Lung microvascular endothelial cell (primary cell): Measurements from ENCODE around the gene PER1. TPM values are rescaled to one million over a fixed set of nuclear protein-coding genes. Genes with fewer than 3 reads are reported as not detected.

Source experiments
- DNase-seq, 2 donors: peaks; one replicate each; pipeline versions ENCODE4 v3.0.0 to v3.0.0-alpha.2; 2010; ENCODE audit warnings: low read depth in 2 of 2
- total RNA-seq: library from RNA; depleted of rRNA; stranded (reverse); fragments of >200 nt; gene quantifications from 2 replicates; pipeline ENCODE4 v1.2.1, GENCODE V29; 2014

Gene PER1
- total RNA-seq, 1 donor from 2014 or later = 10.7 TPM

GRCh38 chr17:8154608-8155155, 2.5 kb upstream of the PER1 start:
- DNase-seq = no peak

DNA sequence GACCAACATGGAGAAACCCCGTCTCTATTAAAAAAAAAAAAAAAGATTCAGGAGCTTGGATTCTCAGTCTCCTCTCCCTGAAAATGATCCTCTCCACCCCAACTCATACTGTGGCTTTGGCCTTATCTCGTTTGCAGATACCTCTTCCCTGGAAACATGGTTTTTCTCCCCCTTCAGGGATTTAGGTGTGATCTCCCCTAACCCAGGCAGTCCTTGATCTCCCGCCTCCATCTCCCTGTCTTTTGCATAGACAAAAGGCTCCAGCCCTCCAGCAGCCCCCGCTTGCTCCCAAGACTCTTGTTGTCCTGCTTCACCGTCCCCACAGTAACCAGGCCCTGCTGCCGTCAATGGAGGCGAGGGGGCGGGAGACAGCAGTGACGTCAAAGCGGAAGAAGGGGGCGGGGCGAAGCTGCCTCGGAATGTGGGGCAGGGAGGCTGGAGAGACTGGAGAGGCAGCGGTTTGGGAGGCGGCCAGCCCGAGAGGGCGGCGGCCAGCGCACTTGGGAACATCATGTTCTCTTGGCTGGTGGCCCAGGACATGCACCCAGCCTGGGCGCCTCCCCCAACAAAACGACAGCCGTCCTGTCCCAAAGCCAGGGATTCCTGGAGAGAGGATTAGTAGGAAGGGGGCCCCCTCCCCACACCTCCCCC, 1.9 kb upstream of the PER1 start:
- peak; percentile 95 to 99 for DNase-seq

GRCh38 chr17:8153525-8153956, 1.3 kb upstream of the PER1 start:
- DNase-seq = peak; percentile 96 to 97

- no peak for DNase-seq
Observed at GRCh38 chr17:8153031-8153451, 837 bp upstream of the PER1 start.

GRCh38 chr17:8151641-8152111, 528 bp downstream of the PER1 start:
- DNase-seq = peak; percentile 70 to 82

GRCh38 chr17:8151120-8151640, 1.0 kb downstream of the PER1 start:
- DNase-seq = peak; percentile 93 to 95

DNA sequence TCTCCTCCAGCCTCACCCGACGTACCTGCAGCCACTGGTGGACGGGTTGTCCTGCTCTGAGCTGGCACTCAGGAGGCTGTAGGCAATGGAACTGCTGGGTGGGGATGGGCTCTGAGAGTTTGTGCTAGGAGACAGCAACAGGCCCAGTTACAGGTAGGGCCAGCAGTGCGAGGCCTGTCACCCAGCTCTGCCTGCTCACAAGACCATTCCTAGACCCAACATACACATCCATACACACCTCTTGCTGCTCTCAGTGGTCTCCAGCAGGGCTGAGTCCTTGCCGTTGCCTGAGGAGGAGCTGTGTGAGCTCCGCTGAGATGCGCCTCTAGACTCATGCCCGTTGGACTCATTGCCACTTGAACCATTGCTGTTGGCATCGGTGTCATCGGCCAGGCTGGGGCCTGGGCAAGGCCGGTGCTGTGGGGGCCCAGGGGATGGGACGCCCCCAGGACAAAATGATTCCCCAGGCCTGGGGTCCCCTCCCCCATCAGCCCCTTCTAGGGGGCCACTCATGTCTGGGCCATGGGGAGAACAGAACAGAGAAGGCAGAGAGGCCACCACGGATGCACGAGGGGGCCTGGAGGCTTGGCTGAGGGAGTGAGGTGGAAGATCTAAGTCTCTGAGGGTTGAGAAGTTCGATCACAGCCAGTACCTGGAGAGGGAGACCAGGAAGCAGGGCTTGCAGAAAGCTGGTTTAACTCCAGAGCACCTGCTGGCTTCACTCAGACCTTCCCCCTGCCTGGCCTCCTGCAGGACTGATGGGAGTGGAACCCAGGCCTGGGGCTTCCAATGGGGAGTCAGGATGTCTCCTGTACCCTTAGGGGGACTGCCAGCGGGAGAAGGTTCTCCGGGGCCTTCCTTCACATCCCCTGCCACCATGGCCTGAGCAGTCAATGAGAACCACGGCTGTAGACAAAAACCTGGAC, 1.7 kb downstream of the PER1 start:
- no peak for DNase-seq

DNA sequence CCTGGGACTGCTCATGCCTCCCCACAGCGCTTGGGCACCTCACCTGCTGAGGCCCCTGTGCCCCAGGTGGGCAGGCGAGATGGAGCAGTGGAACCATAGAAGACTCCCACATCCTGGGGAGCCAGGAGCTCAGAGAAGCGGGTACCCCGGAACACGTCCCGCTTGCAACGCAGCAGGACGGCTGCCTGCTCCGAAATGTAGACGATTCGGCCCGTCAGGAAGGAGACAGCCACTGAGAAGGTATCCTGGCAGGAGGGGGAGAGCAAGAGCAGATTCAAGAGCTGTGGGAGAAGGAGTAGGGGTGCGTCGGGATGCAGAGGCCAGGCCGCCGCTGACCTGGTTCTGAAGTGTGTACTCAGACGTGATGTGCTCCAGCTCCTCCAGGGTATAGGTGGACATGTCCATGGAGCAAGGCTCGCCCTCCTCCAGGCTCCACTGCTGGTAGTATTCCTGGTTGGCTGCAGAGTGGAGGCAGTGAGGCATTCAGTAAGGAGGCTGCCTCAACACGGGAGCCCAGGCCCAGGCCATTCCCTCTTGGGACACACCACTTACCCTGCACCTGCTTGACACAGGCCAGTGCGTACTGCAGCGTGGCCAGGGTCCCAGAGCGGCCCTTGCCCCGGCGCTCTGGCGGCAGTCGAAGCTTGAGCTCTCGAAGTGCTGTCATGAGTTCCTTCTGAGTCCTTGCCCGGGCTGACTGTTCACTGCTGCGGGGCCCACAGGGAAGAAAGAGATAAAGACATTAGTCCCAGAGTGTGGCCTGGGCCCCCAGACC, 2.6 kb downstream of the PER1 start:
- DNase-seq = no peak

GRCh38 chr17:8148560-8148959, 3.6 kb downstream of the PER1 start:
- no peak for DNase-seq

- DNase-seq = no peak
Observed at GRCh38 chr17:8147805-8148404, 4.3 kb downstream of the PER1 start.

DNA sequence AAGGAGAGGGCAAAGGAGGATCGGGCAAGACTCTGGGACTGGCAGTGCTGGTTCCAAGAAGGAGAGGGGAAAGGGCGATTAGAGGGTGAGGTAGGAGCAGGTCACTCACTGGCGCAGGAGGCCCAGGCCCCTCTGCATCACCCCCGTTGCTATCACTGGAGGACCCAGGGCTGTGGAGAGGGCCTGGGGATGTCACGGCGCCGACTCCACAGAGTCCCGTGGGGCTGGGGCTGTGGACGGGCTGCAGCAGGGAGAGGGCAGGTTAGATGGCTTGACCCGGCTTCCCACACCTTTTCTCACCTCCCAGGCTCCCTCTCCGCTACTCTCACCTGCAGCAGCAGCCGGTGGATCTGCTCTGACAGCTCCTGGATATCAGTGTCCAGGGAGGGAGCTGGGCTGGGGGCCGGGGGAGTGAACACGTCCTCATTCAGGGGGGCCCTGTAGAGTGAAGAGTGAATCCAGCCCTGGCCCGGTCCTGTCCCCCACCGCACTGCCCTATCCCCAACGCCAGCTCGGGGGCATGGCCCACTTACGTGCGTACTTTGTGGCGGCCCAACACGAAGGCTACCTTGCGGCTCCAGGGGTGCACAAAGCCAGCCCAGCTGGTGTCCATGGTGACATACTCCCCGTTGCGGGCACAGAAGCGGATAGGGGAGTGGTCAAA, 4.9 kb downstream of the PER1 start:
- no peak for DNase-seq

DNA sequence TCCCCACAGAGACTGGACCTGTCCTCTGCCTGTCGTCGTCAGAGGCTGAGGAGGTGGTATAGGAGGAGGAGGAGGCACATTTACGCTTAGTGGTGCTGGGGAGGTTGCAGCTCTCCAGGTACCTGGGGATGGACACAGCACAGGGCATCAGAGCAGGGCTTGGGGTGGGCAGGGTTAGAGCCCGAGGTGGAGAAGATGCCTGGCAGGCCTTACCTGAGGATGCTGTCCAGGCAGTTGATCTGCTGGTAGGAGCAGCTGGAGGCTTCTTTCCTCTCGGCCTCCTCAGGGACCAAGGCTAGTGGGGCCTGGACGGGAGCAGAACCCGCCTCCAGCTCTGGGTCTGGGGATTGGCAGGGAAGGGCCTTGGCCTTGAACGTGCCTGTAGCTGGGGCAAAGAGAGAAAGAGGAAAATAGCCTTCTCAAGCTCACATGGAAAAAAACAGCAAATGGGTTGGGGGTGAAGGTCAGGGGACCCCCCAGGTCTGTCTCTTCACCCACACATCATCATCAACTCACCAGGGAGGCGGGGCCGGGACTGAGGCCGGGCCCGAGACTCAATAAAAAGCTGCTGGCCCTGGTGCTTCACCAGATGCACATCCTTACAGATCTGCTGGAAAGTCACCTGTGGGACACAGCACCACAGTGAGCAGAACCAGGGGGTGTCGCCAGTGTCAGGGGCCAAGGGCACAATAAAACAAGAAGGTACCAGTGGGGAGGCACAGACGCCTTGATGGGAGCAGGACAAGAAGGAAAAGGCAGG, 5.6 kb downstream of the PER1 start:
- no peak for DNase-seq

GRCh38 chr17:8145811-8146210, 6.4 kb downstream of the PER1 start:
- no peak for DNase-seq

DNA sequence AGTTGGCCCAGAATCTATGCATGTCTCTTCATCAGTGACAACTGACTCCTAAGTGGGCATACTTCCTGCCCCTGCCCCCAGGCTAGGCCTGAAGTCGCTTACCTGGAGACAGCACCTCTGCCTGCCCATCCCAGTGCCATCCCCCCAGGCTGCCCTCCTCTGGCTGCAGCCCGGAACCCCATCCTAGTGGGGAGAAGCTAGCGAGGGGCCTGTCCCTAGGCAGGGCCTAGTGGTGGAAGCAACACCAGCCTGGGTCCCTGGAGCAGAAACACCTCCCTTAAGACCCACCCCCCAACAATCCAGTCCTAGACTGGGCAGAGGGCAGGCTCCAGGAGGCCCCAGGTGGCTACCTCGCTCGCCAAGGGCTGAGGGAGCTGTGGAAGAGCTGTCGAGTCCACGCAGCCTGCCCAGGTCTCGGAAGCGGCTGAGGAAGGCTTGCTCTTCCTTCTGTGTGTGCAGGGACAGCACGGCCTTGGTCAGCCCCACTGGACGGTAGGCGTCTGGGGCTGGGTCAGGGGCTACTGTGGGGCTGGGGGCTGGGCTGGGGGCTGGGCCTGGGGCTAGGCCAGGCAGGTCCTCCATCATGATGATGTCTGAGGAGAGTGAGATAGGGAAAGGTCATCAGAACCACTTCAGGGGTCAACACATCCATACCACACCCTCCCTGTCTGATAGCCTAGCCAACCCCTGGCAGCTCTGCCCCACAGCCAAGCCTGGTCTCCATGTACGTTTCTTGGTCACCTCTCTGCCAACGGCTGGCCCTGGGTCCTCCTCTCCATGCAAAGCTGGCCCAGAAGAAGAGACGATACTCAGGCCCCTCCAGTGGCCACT, 7.6 kb downstream of the PER1 start:
- no peak for DNase-seq

DNA sequence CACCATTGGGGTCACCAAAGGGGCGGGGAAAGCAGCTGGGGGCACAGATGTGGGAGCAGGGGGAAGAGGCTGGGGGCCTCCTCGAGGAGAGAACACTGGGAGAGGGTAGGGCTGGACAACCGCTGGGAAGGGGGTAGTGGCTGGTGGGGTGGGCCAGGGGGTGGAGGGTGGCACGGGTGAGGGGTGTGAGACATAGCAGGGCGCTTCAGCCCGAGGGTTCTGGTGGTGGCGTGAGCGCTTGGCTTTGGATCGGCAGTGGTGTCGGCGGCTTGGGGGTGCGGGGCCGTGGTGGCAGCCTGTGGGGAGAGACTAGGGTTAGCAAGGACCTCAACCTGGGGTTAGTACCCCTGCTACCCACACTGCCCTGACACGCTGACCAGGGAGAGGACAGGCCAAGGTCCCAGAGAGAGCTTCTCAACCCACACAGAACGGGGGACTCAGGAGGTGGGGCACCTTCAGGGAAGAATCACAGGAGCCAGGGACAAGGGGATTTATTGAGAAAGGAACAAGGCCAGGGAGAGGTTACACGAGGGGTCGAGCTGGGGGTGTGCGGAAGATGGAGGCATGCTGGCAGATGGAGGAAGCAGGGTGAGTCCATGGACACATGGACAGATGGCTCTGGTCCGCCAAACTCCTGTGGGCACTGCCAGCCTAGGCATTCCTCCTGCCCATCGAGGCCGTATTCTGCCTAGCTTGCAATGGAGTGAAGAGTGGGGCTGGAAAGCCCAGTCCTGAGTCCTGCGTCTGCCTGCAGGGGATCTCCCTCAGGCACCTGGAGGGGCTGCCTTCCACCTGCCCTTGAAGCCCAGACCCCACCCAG, 8.4 kb downstream of the PER1 start:
- DNase-seq = no peak

GRCh38 chr17:8142887-8143580, 9.2 kb downstream of the PER1 start:
- DNase-seq = no peak
